Measurements from ENCODE around the gene ARSH. TPM values are rescaled to one million over a fixed set of nuclear protein-coding genes. Genes with fewer than 3 reads are reported as not detected.

ARSH gene
- not detected in 2 replicates for total RNA-seq (2021; fragmentation: NEBNext Ultra II Directional; extraction: Animal tissue kit (Norgen Biotek cat#: 25700))
- not detected in 2 replicates for polyA plus RNA-seq (2011; rRNA removed)
- not detected for polyA plus RNA-seq (2011; cell fraction: cytosol; rRNA removed)
- polyA plus RNA-seq (2011; cell fraction: nucleus; rRNA removed): not detected
- not detected in 4 replicates for polyA plus RNA-seq (2012, experiment 1 of 2)
- polyA plus RNA-seq (2012, experiment 2 of 2): not detected
- polyA plus RNA-seq (2013, experiment 1 of 2): not detected
- polyA plus RNA-seq (2013, experiment 2 of 2): not detected
- polyA minus RNA-seq (2011; rRNA and poly(A)+ RNA removed): not detected in 2 replicates
- polyA minus RNA-seq (2011; cell fraction: cytosol; rRNA and poly(A)+ RNA removed): not detected
- polyA minus RNA-seq (2011; cell fraction: nucleus; rRNA and poly(A)+ RNA removed): not detected
- long read RNA-seq, experiment 1: 0 reads
- long read RNA-seq, experiment 2: 0 reads

GRCh38 chrX:3006495-3006894 lies at the start of gene ARSH:
TSS of gene ARSH (plus strand) at chrX:3006546. CDS start at chrX:3006613, 67 bp downstream.
- Histone ChIP-seq H3K9ac (replicated peaks in 1 of 4; ENCODE audit: extremely low read depth in 1 of 4, low read depth in 3 of 4, low read length in 3 of 4) (no peak within 1 kb of the TSS), H3K27ac (ENCODE audit: low read depth, low read length) (no peak within 1 kb of the TSS), H3K4me1 (replicated peaks in 1 of 4; ENCODE audit: control insufficient read depth in 3 of 4, insufficient read depth in 4 of 4, low read length in 3 of 4) (no peaks in the 10 kb centered on the region), H2BK20ac (ENCODE audit: low read length) (no peak within 1 kb of the TSS), H4K8ac (ENCODE audit: extremely low read depth, insufficient read depth, low read length) (no peak within 1 kb of the TSS), H3K18ac (ENCODE audit: extremely low read depth, low read length) (no peak within 1 kb of the TSS), H3K14ac (ENCODE audit: insufficient read length) (no peak within 1 kb of the TSS), H2BK5ac (ENCODE audit: low read depth, low read length) (no peak within 1 kb of the TSS), H3K27me3 (replicated peaks in 1 of 4; ENCODE audit: control insufficient read depth in 3 of 4, extremely low read depth in 1 of 4, insufficient read depth in 3 of 4, low read length in 3 of 4) (no peaks in the 10 kb centered on the region), H4K20me1 (replicated peaks in 1 of 2; ENCODE audit: control insufficient read depth in 1 of 2, insufficient read depth in 2 of 2, low read length in 2 of 2) (no peaks in the 10 kb centered on the region), H3K36me3 (ENCODE audit: control insufficient read depth in 2 of 4, insufficient read depth in 4 of 4, low read length in 3 of 4) (no peaks in the 10 kb centered on the region), H3K56ac (replicated peaks; ENCODE audit: insufficient read length, low read depth, low read length) (no peak within 1 kb of the TSS), H2BK120ac (replicated peaks; ENCODE audit: low read depth, low read length) (no peak within 1 kb of the TSS), H4K91ac (replicated peaks; ENCODE audit: insufficient read length, low read length) (no peak within 1 kb of the TSS), H2BK15ac (ENCODE audit: low read length) (no peak within 1 kb of the TSS), H3K4me3 (ENCODE audit: extremely low read depth in 1 of 4, insufficient read depth in 2 of 4, low read depth in 3 of 4, low read length in 4 of 4) (no peak within 1 kb of the TSS), H3K9me3 (ENCODE audit: insufficient read depth in 2 of 2, low read depth in 1 of 2, low read length in 1 of 2) (0 out of 4 replicates have a peak, but pooled peaks cover 0 to 4% of the 10 kb centered on the region in 2 experiments), H2AFZ (ENCODE audit: low read length) (no peak within 1 kb of the TSS), H2AK5ac (ENCODE audit: low read depth, low read length) (no peak within 1 kb of the TSS), H3K23ac (ENCODE audit: insufficient read length) (no peak within 1 kb of the TSS), H3K4me2 (ENCODE audit: insufficient read depth in 1 of 2, low read depth in 2 of 2, low read length in 2 of 2) (no peak within 1 kb of the TSS), H3K79me1 (ENCODE audit: low read depth, low read length) (no peaks in the 10 kb centered on the region), H3K23me2 (ENCODE audit: low read depth, low read length) (no peaks in the 10 kb centered on the region), H3K4ac (replicated peaks; ENCODE audit: insufficient read length, low read depth, low read length) (no peak within 1 kb of the TSS), H4K5ac (ENCODE audit: insufficient read length, low read depth, low read length) (no peak within 1 kb of the TSS), H3K79me2 (ENCODE audit: control insufficient read depth in 1 of 2, insufficient read depth in 2 of 2, low read length in 2 of 2) (no peaks in the 10 kb centered on the region), H2BK12ac (ENCODE audit: low read depth, low read length) (no peak within 1 kb of the TSS)
- DNase-seq (ENCODE audit: low read depth in 1 of 2, low spot score in 2 of 2) (no peak), FAIRE-seq (no peak)
- CTCF ChIA-PET (ENCODE audit: partially characterized antibody): no interaction called here
- WGBS, 2 experiments (ENCODE audit: extremely low coverage in 1 of 2, insufficient coverage in 1 of 2, insufficient read length in 1 of 2, insufficient replicate concordance in 2 of 2, low coverage in 1 of 2, low lambda C conversion rate in 2 of 2, missing lambda C conversion rate in 1 of 2): 100% methylated on average over 5 of the region's 6 CpGs; no CpG with 5 or more reads in 1 of the 2 experiments
- POLR2A ChIA-PET (ENCODE audit: partially characterized antibody): no interaction called here
- TF ChIP-seq PHF8 (conservative IDR thresholded peaks at IDR 0.05; ENCODE audit: low read depth, low read length) (no peak), MAX (IDR thresholded peaks at IDR 0.05) (no peak), TBP (IDR thresholded peaks at IDR 0.05; ENCODE audit: low read depth, low read length) (no peak), EGR1 (IDR thresholded peaks at IDR 0.05; ENCODE audit: borderline replicate concordance, low read depth, low read length) (no peak), POU5F1 (IDR thresholded peaks at IDR 0.05; ENCODE audit: low read depth, low read length) (no peak), CHD1 (IDR thresholded peaks at IDR 0.05; ENCODE audit: low read depth, low read length) (no peak), POLR2A (IDR thresholded peaks at IDR 0.05; ENCODE audit: control extremely low read depth in 1 of 2, low read depth in 2 of 2, low read length in 2 of 2) (no peak), TEAD4 (IDR thresholded peaks at IDR 0.05; ENCODE audit: low read depth, low read length) (no peak), USF2 (IDR thresholded peaks at IDR 0.05; ENCODE audit: low read length) (no peak), TAF1 (IDR thresholded peaks at IDR 0.05; ENCODE audit: low read depth, low read length) (no peak), POLR2AphosphoS5 (IDR thresholded peaks at IDR 0.05; ENCODE audit: low read depth, low read length) (no peak)

Data from H1 (cell line).